ENCODE results near the gene MMP3.

MMP3 gene

DNA sequence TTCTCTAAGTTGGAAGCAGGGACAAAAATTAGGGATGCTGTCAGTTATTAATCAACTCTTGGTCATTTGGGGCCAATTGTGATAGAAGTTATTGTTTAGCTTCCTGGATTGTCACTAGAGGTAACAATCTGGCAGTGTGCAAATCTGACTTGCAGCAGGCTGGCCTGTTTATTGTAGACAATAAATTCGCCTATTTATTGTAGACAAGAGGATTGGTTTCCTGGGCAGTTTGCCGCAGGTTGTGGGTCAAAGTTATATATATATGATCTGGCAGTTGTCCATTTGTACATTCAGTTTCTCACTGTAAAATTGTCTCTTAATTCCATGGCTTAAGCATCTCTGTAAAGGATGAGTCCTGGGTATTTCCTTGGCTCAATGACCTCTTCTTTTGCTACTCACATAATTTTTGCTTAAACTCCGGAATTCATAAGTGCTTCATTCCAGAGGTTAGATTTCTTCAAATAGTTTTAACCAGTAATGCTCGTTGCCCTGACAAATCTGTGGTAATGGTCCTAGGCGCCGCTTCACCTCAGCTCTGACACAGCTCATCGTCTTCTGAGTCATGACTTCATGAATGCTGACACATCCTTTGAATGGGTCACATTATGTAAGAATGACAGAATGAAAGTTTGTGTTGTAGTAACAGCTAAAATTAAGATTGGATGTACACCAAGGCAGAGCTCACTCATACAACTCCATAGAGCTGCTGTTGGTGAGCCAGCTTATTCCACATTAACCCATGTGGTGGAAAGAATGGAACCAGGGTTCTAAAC, 7.8 kb upstream of the MMP3 start:
- TF ChIP-seq, protein P1, sequence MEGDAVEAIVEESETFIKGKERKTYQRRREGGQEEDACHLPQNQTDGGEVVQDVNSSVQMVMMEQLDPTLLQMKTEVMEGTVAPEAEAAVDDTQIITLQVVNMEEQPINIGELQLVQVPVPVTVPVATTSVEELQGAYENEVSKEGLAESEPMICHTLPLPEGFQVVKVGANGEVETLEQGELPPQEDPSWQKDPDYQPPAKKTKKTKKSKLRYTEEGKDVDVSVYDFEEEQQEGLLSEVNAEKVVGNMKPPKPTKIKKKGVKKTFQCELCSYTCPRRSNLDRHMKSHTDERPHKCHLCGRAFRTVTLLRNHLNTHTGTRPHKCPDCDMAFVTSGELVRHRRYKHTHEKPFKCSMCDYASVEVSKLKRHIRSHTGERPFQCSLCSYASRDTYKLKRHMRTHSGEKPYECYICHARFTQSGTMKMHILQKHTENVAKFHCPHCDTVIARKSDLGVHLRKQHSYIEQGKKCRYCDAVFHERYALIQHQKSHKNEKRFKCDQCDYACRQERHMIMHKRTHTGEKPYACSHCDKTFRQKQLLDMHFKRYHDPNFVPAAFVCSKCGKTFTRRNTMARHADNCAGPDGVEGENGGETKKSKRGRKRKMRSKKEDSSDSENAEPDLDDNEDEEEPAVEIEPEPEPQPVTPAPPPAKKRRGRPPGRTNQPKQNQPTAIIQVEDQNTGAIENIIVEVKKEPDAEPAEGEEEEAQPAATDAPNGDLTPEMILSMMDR (IDR thresholded peaks at IDR 0.05; ENCODE audit: borderline replicate concordance, control extremely low read depth, extremely low read depth, insufficient read depth, missing control alignments) = no peak
- no peak for DNase-seq (ENCODE audit: low spot score)
- in situ Hi-C loops (cut with MboI; ENCODE audit: low sequenced_read_pairs, unreplicated experiment) = no loop called here

DNA sequence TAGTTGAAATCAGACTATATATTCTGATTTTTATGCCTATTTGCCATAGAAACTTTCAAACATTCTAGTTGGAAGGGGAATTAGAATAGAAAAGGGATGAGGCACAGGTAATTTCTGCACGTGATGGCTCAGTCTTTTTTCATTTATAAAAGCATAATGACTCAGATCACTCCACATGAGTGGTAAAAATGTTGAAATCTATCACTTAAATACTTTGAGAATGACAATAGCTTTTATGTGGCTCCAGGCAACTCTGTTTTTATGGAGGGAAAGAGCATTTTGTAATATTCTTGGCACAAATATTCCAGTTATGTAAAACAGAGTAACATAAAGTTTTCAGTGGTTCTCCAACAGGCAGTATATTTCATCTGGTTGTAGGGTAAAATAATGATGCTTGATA, 5.9 kb upstream of the MMP3 start:
- in situ Hi-C loops (cut with MboI; ENCODE audit: low sequenced_read_pairs, unreplicated experiment) = no loop called here
- DNase-seq (ENCODE audit: low spot score) = no peak
- TF ChIP-seq, protein P1 (IDR thresholded peaks at IDR 0.05; ENCODE audit: borderline replicate concordance, control extremely low read depth, extremely low read depth, insufficient read depth, missing control alignments) = no peak

DNA sequence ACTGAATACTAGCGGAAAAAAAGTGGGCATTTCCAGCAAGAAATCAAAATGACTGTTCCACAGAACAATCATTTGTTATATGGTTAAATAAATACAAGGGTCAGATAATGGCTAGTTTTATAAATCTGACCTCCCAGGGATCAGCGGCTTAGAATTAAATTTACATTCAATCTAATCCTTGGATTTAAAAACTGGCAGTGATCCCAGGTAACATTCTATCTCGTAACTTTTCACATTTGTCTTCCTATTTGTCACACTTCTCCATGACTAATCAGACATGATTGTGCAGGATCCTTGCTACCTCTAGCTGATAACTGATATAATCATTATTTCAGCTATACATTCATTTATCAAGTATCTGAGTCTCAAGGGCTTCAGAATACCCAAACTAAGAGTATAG, 2.9 kb upstream of the MMP3 start:
- TF ChIP-seq, protein P1 (IDR thresholded peaks at IDR 0.05; ENCODE audit: borderline replicate concordance, control extremely low read depth, extremely low read depth, insufficient read depth, missing control alignments) = no peak
- no peak for DNase-seq (ENCODE audit: low spot score)
- in situ Hi-C loops (cut with MboI; ENCODE audit: low sequenced_read_pairs, unreplicated experiment) = no loop called here

DNA sequence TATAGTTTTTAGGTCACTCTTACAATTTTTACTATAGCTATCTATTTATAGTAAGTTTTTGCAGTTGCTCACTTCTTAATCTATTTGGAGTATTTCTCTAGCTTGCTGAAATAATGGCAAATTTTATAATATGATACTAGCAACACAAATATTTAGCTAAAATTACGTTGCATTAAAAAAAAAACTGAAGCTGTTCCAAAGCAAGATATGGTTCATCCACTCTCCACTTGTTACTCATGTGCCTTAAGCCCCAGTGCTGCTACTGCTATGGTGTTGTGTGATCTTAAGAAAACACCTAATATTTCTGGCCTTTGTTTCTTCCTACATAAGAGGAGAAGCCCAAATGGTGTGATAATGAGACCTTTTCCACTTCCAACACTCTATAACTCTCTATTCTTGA, 479 bp downstream of the MMP3 start:
- in situ Hi-C loops (cut with MboI; ENCODE audit: low sequenced_read_pairs, unreplicated experiment) = no loop called here
- DNase-seq (ENCODE audit: low spot score) = no peak
- TF ChIP-seq, protein P1 (IDR thresholded peaks at IDR 0.05; ENCODE audit: borderline replicate concordance, control extremely low read depth, extremely low read depth, insufficient read depth, missing control alignments) = no peak

DNA sequence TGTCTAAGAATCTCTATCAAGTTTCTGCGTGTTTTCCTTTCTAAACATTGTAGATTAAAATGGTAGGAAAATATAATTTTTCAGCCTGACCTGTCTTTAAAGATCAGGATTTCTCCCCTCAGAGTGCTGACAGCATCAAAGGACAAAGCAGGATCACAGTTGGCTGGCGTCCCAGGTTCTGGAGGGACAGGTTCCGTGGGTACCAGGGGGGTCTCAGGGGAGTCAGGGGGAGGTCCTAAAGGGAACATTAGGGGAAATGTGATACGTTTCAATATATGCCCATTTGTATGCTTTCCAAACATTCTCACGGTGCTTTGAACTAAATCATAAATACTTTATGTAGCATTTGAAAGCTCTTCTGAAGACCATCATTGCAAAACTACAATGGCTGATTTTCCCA, 3.4 kb downstream of the MMP3 start:
- in situ Hi-C loops (cut with MboI; ENCODE audit: low sequenced_read_pairs, unreplicated experiment) = no loop called here
- TF ChIP-seq, protein P1 (IDR thresholded peaks at IDR 0.05; ENCODE audit: borderline replicate concordance, control extremely low read depth, extremely low read depth, insufficient read depth, missing control alignments) = no peak
- no peak for DNase-seq (ENCODE audit: low spot score)

DNA sequence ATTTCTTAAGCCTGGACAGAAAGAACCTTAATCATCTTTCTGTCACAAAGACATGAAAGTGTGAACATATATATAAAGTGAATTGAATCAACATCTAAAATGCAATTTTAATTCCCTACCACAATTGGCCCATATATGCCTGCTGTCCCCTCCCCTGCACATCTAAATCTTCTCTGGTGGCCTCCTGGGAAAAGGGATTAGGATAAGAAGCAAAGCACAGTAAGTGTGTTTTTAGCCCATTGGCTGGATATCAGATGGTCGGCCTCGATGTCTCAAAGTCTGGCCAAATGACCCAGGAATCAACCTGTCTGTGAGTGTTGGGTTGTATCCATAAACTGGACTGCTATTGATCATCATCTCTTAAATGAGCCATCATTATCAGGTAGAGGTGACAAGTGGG, 5.8 kb downstream of the MMP3 start:
- no peak for DNase-seq (ENCODE audit: low spot score)
- TF ChIP-seq, protein P1 (IDR thresholded peaks at IDR 0.05; ENCODE audit: borderline replicate concordance, control extremely low read depth, extremely low read depth, insufficient read depth, missing control alignments) = no peak
- in situ Hi-C loops (cut with MboI; ENCODE audit: low sequenced_read_pairs, unreplicated experiment) = no loop called here
